ENCODE data around the gene TUT4.

The TUT4 gene

GRCh38 chr1:52504720-52505119 lies 48.2 kb downstream of the TUT4 start:
- no peak for TF ChIP-seq FOXK2 (IDR thresholded peaks at IDR 0.05)
- no peak for TF ChIP-seq NFRKB (IDR thresholded peaks at IDR 0.05)
- no peak for TF ChIP-seq LEF1 (IDR thresholded peaks at IDR 0.05; ENCODE audit: borderline replicate concordance)
- no peak for TF ChIP-seq ELF4 (IDR thresholded peaks at IDR 0.05)
- no peak for TF ChIP-seq BHLHE40 (IDR thresholded peaks at IDR 0.05; ENCODE audit: borderline replicate concordance)
- no peak for TF ChIP-seq PKNOX1 (IDR thresholded peaks at IDR 0.05)
- TF ChIP-seq HDGF (IDR thresholded peaks at IDR 0.05; ENCODE audit: borderline replicate concordance), result no peak
- TF ChIP-seq CTBP1 (IDR thresholded peaks at IDR 0.05; ENCODE audit: borderline replicate concordance), result no peak
- no peak for TF ChIP-seq L3MBTL2 (conservative IDR thresholded peaks at IDR 0.05)
- TF ChIP-seq SUZ12 (IDR thresholded peaks at IDR 0.05), result no peak
- TF ChIP-seq SP1 (IDR thresholded peaks at IDR 0.05), result no peak
- no peak for TF ChIP-seq ARNT (IDR thresholded peaks at IDR 0.05)
- no peak for TF ChIP-seq FOXM1 (IDR thresholded peaks at IDR 0.05; ENCODE audit: borderline replicate concordance)
- TF ChIP-seq FOXA1 (IDR thresholded peaks at IDR 0.05), result no peak
- no peak for TF ChIP-seq ZNF384 (IDR thresholded peaks at IDR 0.05)
- no peak for TF ChIP-seq TARDBP (IDR thresholded peaks at IDR 0.05)
- DNase-seq (ENCODE audit: extremely low spot score), result no peak
- ChIA-PET POLR2A (no interaction called here), CTCF (no interaction called here)

- DNase-seq (ENCODE audit: extremely low spot score), result no peak
- TF ChIP-seq SUZ12 (IDR thresholded peaks at IDR 0.05), result no peak
- no peak for TF ChIP-seq SP1 (IDR thresholded peaks at IDR 0.05)
- no peak for TF ChIP-seq HDGF (IDR thresholded peaks at IDR 0.05; ENCODE audit: borderline replicate concordance)
- no peak for TF ChIP-seq FOXA1 (IDR thresholded peaks at IDR 0.05)
- TF ChIP-seq BHLHE40 (IDR thresholded peaks at IDR 0.05; ENCODE audit: borderline replicate concordance), result no peak
- TF ChIP-seq TARDBP (IDR thresholded peaks at IDR 0.05), result no peak
- TF ChIP-seq ARNT (IDR thresholded peaks at IDR 0.05), result no peak
- TF ChIP-seq FOXM1 (IDR thresholded peaks at IDR 0.05; ENCODE audit: borderline replicate concordance), result no peak
- TF ChIP-seq L3MBTL2 (conservative IDR thresholded peaks at IDR 0.05), result no peak
- no peak for TF ChIP-seq ZNF384 (IDR thresholded peaks at IDR 0.05)
- ChIA-PET POLR2A (no interaction called here), CTCF (no interaction called here)
These were observed 49.2 kb downstream of the TUT4 start for GRCh38 chr1:52503706-52504105.

- ChIA-PET CTCF (no interaction called here), POLR2A (no interaction called here)
- DNase-seq (ENCODE audit: extremely low spot score), result no peak
- TF ChIP-seq LEF1 (IDR thresholded peaks at IDR 0.05; ENCODE audit: borderline replicate concordance) (no peak), SUZ12 (IDR thresholded peaks at IDR 0.05) (no peak), ELF4 (IDR thresholded peaks at IDR 0.05) (no peak), ZNF384 (IDR thresholded peaks at IDR 0.05) (no peak), L3MBTL2 (conservative IDR thresholded peaks at IDR 0.05) (no peak), ARNT (IDR thresholded peaks at IDR 0.05) (no peak), NFRKB (IDR thresholded peaks at IDR 0.05) (no peak), HDGF (IDR thresholded peaks at IDR 0.05; ENCODE audit: borderline replicate concordance) (no peak), TARDBP (IDR thresholded peaks at IDR 0.05) (no peak), FOXK2 (IDR thresholded peaks at IDR 0.05) (no peak), CTBP1 (IDR thresholded peaks at IDR 0.05; ENCODE audit: borderline replicate concordance) (no peak), FOXM1 (IDR thresholded peaks at IDR 0.05; ENCODE audit: borderline replicate concordance) (no peak), FOXA1 (IDR thresholded peaks at IDR 0.05) (no peak), BHLHE40 (IDR thresholded peaks at IDR 0.05; ENCODE audit: borderline replicate concordance) (no peak), SP1 (IDR thresholded peaks at IDR 0.05) (no peak)
These were observed 50.1 kb downstream of the TUT4 start for GRCh38 chr1:52502789-52503188.

- no peak for DNase-seq (ENCODE audit: extremely low spot score)
- no peak for TF ChIP-seq SUZ12 (IDR thresholded peaks at IDR 0.05)
- no peak for TF ChIP-seq FOXA1 (IDR thresholded peaks at IDR 0.05)
- TF ChIP-seq L3MBTL2 (conservative IDR thresholded peaks at IDR 0.05), result no peak
- TF ChIP-seq NFRKB (IDR thresholded peaks at IDR 0.05), result no peak
- TF ChIP-seq TARDBP (IDR thresholded peaks at IDR 0.05), result no peak
- TF ChIP-seq SP1 (IDR thresholded peaks at IDR 0.05), result no peak
- TF ChIP-seq ZNF384 (IDR thresholded peaks at IDR 0.05), result no peak
- TF ChIP-seq ARNT (IDR thresholded peaks at IDR 0.05), result no peak
- POLR2A ChIA-PET, result no interaction called here
- CTCF ChIA-PET, result no interaction called here
These were observed 65.3 kb downstream of the TUT4 start for GRCh38 chr1:52487632-52488031.

GRCh38 chr1:52482326-52483004 lies 70.4 kb downstream of the TUT4 start:
- DNase-seq (ENCODE audit: extremely low spot score), result no peak
- CTCF ChIA-PET, result no interaction called here
- no peak for TF ChIP-seq ZNF384 (IDR thresholded peaks at IDR 0.05)
- TF ChIP-seq FOXM1 (IDR thresholded peaks at IDR 0.05; ENCODE audit: borderline replicate concordance), result no peak
- no peak for TF ChIP-seq SUZ12 (IDR thresholded peaks at IDR 0.05)
- no peak for TF ChIP-seq HDGF (IDR thresholded peaks at IDR 0.05; ENCODE audit: borderline replicate concordance)
- no peak for TF ChIP-seq LEF1 (IDR thresholded peaks at IDR 0.05; ENCODE audit: borderline replicate concordance)
- no peak for TF ChIP-seq ARNT (IDR thresholded peaks at IDR 0.05)
- no peak for TF ChIP-seq ELF4 (IDR thresholded peaks at IDR 0.05)
- no peak for TF ChIP-seq NFRKB (IDR thresholded peaks at IDR 0.05)
- no peak for TF ChIP-seq BHLHE40 (IDR thresholded peaks at IDR 0.05; ENCODE audit: borderline replicate concordance)
- no peak for TF ChIP-seq CTBP1 (IDR thresholded peaks at IDR 0.05; ENCODE audit: borderline replicate concordance)
- POLR2A ChIA-PET, result no interaction called here

GRCh38 chr1:52479076-52479475 lies 73.8 kb downstream of the TUT4 start:
- DNase-seq (ENCODE audit: extremely low spot score), result no peak
- ChIA-PET POLR2A (no interaction called here), CTCF (no interaction called here)
- TF ChIP-seq SUZ12 (IDR thresholded peaks at IDR 0.05) (no peak), FOXA1 (IDR thresholded peaks at IDR 0.05) (no peak), ARNT (IDR thresholded peaks at IDR 0.05) (no peak), LEF1 (IDR thresholded peaks at IDR 0.05; ENCODE audit: borderline replicate concordance) (no peak), ZNF384 (IDR thresholded peaks at IDR 0.05) (no peak), BHLHE40 (IDR thresholded peaks at IDR 0.05; ENCODE audit: borderline replicate concordance) (no peak), FOXK2 (IDR thresholded peaks at IDR 0.05) (no peak), FOXM1 (IDR thresholded peaks at IDR 0.05; ENCODE audit: borderline replicate concordance) (no peak), SP1 (IDR thresholded peaks at IDR 0.05) (no peak), NFRKB (IDR thresholded peaks at IDR 0.05) (no peak), HDGF (IDR thresholded peaks at IDR 0.05; ENCODE audit: borderline replicate concordance) (no peak)

- CTCF ChIA-PET, result interaction anchor here (0.7 kb wide), 1 partner anchor 134 kb away, joined by 3 read pairs; no protein-coding TSS in a partner anchor
- POLR2A ChIA-PET, result no interaction called here
These were observed 75.0 kb downstream of the TUT4 start for GRCh38 chr1:52477876-52478275.

More at GRCh38 chr1:52477876-52478275, 75.0 kb downstream of the TUT4 start:
- no peak for TF ChIP-seq FOXA1 (IDR thresholded peaks at IDR 0.05)
- no peak for TF ChIP-seq ELF4 (IDR thresholded peaks at IDR 0.05)
- no peak for TF ChIP-seq LEF1 (IDR thresholded peaks at IDR 0.05; ENCODE audit: borderline replicate concordance)
- no peak for TF ChIP-seq TARDBP (IDR thresholded peaks at IDR 0.05)
- TF ChIP-seq ARNT (IDR thresholded peaks at IDR 0.05), result no peak
- no peak for TF ChIP-seq L3MBTL2 (conservative IDR thresholded peaks at IDR 0.05)
- no peak for TF ChIP-seq FOXK2 (IDR thresholded peaks at IDR 0.05)
- TF ChIP-seq HDGF (IDR thresholded peaks at IDR 0.05; ENCODE audit: borderline replicate concordance), result no peak
- TF ChIP-seq FOXM1 (IDR thresholded peaks at IDR 0.05; ENCODE audit: borderline replicate concordance), result no peak
- TF ChIP-seq CTBP1 (IDR thresholded peaks at IDR 0.05; ENCODE audit: borderline replicate concordance), result no peak
- no peak for TF ChIP-seq NFRKB (IDR thresholded peaks at IDR 0.05)
- TF ChIP-seq SP1 (IDR thresholded peaks at IDR 0.05), result no peak
- TF ChIP-seq BHLHE40 (IDR thresholded peaks at IDR 0.05; ENCODE audit: borderline replicate concordance), result no peak
- DNase-seq (ENCODE audit: extremely low spot score), result no peak

All from HEK293T (cell line).